ENCODE measurements around the gene NWD2. TPM values are rescaled to one million over a fixed set of nuclear protein-coding genes. Genes with fewer than 3 reads are reported as not detected.

The NWD2 gene
- total and polyA plus RNA-seq, 7 donors, result 0.01 to 0.03 TPM; not detected in 5

DNA sequence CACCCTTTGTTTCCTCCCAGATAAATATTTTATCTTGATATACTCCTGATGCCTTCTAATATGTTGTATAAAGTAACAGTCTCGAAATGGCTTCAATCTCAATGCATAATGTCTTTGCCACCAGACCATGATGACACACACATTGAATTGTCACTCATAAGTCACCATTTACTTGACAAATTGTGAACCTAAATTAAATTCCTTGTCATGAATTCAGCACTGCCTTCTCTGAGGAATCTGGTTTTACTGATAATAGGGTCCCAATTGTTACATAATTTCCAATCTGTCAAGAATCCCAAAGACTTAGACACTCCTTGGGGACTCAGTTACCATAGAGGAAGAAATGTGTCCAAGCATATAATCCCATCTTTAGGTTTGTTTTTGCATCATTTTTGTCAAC, 82.3 kb downstream of the NWD2 start:
- no peaks in the 10 kb centered on the region for H3K4me1 ChIP-seq
- no peaks in the 10 kb centered on the region for H3K9me3 ChIP-seq
- TF ChIP-seq, protein P1, sequence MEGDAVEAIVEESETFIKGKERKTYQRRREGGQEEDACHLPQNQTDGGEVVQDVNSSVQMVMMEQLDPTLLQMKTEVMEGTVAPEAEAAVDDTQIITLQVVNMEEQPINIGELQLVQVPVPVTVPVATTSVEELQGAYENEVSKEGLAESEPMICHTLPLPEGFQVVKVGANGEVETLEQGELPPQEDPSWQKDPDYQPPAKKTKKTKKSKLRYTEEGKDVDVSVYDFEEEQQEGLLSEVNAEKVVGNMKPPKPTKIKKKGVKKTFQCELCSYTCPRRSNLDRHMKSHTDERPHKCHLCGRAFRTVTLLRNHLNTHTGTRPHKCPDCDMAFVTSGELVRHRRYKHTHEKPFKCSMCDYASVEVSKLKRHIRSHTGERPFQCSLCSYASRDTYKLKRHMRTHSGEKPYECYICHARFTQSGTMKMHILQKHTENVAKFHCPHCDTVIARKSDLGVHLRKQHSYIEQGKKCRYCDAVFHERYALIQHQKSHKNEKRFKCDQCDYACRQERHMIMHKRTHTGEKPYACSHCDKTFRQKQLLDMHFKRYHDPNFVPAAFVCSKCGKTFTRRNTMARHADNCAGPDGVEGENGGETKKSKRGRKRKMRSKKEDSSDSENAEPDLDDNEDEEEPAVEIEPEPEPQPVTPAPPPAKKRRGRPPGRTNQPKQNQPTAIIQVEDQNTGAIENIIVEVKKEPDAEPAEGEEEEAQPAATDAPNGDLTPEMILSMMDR (IDR thresholded peaks at IDR 0.05), result no peak
- H3K27ac ChIP-seq, result no peak overlapping the region
- intact Hi-C loops (cut with DNase I), result no loop called here
- WGBS, 3 donors, result 53 to 74% (median 70%) methylated on average over 1 of the region's 1 CpG
- ATAC-seq, result no peak
- H3K36me3 ChIP-seq (ENCODE audit: insufficient read depth in 1 of 2, low read depth in 1 of 2), result no peaks in the 10 kb centered on the region
- no peaks in the 10 kb centered on the region for H3K27me3 ChIP-seq (ENCODE audit: insufficient read depth in 3 of 3, low read length in 2 of 3)
- no peak overlapping the region for H3K4me3 ChIP-seq
- no peak for DNase-seq

DNA sequence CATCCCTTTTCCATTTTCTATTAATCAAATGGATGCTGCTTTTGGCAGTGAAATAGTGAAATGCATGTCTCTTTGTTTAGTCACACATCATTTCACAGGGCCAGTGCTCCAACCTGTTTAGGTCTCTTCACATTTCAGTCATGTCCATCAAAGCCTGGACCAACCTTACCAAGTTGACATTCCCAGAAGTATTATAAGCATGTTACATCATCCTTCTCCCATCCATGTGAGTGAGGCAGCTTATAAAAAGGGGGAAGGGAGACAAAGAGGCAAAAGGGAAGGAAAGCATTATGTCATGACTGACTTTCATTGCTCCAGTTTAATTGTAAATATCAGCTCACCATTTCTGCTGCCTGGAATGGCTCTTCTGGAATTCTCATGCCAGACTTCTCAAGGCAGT, 94.4 kb downstream of the NWD2 start:
- intact Hi-C loops (cut with DNase I), result no loop called here
- H3K27me3 ChIP-seq (ENCODE audit: insufficient read depth in 3 of 3, low read length in 2 of 3), result no peaks in the 10 kb centered on the region

DNA sequence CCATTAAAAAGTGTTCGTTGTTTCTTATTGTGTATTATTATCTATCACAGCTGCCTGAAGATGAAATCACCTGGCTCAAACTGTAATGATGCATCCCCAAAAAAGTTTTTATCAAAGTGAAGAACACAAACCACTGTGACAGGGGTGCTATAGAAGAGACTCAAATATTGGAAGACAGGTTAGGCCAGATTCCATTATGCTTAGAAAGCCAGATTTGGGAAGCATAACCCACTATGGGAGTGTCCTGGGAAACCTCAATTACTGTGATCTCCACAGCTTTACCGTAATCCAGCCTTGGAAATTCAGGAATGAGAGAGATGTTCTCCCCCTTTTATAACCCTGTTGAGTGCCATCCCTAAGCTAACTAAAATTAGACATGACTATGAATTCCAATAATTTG, 114.2 kb downstream of the NWD2 start:
- WGBS, 3 donors, result 48 to 62% (median 58%) methylated on average over 2 of the region's 2 CpGs
- TF ChIP-seq, protein P1 (IDR thresholded peaks at IDR 0.05), result no peak
- Histone ChIP-seq H3K36me3 (ENCODE audit: insufficient read depth in 1 of 2, low read depth in 1 of 2) (no peaks in the 10 kb centered on the region), H3K9me3 (no peaks in the 10 kb centered on the region), H3K4me3 (no peak overlapping the region), H3K4me1 (no peaks in the 10 kb centered on the region), H3K27ac (no peak overlapping the region), H3K27me3 (ENCODE audit: insufficient read depth in 3 of 3, low read length in 2 of 3) (no peaks in the 10 kb centered on the region)
- DNase-seq, result no peak
- intact Hi-C loops (cut with DNase I), result no loop called here
- ATAC-seq, result no peak

More for the DNA sequence above, 94.4 kb downstream of the NWD2 start:
- no peak overlapping the region for H3K27ac ChIP-seq
- TF ChIP-seq, protein P1 (IDR thresholded peaks at IDR 0.05), result no peak
- H3K9me3 ChIP-seq, result no peaks in the 10 kb centered on the region
- H3K36me3 ChIP-seq (ENCODE audit: insufficient read depth in 1 of 2, low read depth in 1 of 2), result no peaks in the 10 kb centered on the region
- no peak for DNase-seq
- ATAC-seq, result no peak
- H3K4me1 ChIP-seq, result no peaks in the 10 kb centered on the region
- no peak overlapping the region for H3K4me3 ChIP-seq

DNA sequence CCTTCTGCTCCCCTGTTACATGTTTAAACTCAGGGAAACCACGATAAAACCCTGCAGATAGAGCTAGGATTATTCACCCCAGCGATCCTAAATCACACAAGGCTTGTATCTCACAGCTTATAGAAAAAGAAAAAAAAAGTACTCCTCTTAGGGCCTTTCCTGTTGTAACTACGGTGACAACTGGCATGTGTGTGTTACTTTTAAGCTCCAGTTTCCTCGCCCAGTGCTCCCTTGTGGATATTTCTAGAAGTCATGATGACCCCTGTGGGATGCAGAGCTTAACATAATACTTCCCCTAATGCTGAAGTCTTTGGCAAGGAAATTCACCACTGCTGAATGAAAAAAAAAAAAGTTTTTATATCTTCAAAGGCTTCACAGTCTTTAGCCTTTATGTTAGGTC, 114.7 kb downstream of the NWD2 start:
- Histone ChIP-seq H3K27me3 (ENCODE audit: insufficient read depth in 3 of 3, low read length in 2 of 3) (no peaks in the 10 kb centered on the region), H3K4me3 (no peak overlapping the region), H3K36me3 (ENCODE audit: insufficient read depth in 1 of 2, low read depth in 1 of 2) (no peaks in the 10 kb centered on the region), H3K27ac (no peak overlapping the region), H3K4me1 (no peaks in the 10 kb centered on the region), H3K9me3 (no peaks in the 10 kb centered on the region)
- ATAC-seq (no peak), DNase-seq (no peak)
- TF ChIP-seq, protein P1 (IDR thresholded peaks at IDR 0.05), result no peak
- WGBS, 3 donors, result 15 to 24% (median 18%) methylated on average over 4 of the region's 4 CpGs
- intact Hi-C loops (cut with DNase I), result no loop called here

DNA sequence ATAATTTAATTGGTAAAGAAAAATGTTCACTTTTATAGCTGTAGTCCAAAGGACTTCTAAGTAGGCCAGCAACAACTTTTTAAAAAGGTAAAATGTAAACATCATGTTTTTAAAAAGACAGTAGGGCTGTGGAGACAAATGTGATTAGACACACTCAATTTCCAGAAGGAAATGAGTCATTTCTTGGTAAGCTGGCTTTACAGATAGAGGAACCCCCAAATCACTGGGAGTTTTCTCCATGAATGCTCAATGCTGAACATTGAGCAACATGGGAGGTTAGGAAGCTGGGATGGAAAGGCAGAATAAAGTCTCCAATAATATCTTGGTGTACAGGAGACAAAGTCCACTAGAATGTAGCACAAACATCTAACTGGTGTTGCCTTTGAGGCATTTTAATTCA, 121.3 kb downstream of the NWD2 start:
- Histone ChIP-seq H3K4me1 (no peaks in the 10 kb centered on the region), H3K27me3 (ENCODE audit: insufficient read depth in 3 of 3, low read length in 2 of 3) (no peaks in the 10 kb centered on the region), H3K27ac (no peak overlapping the region), H3K4me3 (no peak overlapping the region), H3K36me3 (ENCODE audit: insufficient read depth in 1 of 2, low read depth in 1 of 2) (no peaks in the 10 kb centered on the region), H3K9me3 (no peaks in the 10 kb centered on the region)
- no peak for ATAC-seq
- intact Hi-C loops (cut with DNase I), result no loop called here
- DNase-seq, result no peak
- TF ChIP-seq, protein P1 (IDR thresholded peaks at IDR 0.05), result no peak

Measured in psoas muscle (tissue), 8 donors.